ENCODE data around the gene SEC62.
"Not testable (repeated sequence)": the region's sequence is repeated elsewhere in the genome, so short reads cannot be mapped to it uniquely, and the experiment has no call there.

Gene SEC62

DNA sequence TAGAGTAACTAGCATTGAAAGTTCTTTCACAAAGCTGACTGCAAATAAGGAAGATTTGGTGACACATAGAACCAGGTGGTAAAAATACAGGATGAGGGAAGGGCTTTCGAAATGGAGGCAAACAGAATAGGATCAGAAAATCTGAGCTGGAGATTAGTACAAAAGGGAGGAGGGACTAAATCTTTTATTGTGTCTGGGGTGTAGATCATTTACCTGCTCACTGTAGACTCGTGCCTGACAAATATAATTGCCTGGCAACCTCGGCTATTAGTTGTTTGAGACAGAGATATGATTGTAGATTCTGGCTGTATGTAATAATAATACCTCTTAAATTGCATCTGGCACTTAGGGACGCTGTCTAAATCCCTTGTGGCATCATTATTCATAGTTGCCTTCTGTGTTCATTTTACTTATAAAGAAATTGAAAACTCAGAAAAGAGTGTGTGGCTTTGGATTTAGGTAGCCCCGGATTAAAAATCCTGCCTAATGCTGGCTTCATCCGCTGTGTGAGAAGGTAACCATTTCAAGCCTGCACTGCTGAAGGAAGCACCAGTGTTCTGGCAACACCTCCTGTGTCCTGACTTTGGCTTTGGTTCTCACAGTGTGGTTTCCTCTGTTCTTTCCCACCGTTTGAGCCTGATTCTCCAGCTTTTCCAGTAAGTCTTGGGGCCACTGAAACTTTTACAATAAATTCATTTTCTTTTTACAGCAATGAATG, 46.2 kb downstream of the SEC62 start:
- no peak for DNase-seq (ENCODE audit: low read depth in 2 of 2)

DNA sequence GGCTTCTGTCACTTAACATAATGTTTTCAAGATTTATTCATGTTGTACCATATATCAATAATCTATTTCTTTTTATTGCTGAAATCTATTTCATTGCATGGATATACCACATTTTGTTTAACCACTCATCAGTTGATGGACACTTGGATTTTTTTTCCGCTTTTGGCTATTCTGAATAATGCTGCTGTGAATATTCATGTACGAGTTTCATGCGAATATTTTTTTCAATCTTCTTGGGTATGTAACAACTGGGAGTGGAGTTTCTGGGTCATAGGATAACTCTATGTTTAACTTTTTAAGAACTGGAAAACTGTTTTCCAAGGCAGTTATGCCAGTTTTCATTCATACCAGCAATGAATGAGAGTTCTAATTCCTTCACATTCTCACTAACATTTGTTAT, 49.5 kb downstream of the SEC62 start:
- DNase-seq (ENCODE audit: low read depth in 2 of 2), result no peak

DNA sequence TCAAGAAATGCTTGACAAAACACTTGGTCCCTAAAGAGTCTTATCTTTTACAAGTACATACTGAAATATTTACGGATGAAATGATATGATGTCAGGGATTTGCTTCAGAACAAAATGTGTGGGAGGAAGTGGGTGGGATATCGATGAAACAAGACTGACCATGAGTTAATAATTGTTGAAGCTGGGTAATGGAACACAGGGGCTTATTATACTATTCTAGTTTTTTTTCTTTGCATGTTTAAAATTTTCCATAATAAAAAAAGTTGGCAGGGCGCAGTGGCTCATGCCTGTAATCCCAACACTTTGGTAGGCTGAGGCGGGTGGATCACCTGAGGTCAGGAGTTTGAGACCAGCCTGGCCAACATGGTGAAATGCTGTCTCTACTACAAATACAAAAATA, 52.7 kb downstream of the SEC62 start:
- not testable (repeated sequence) for DNase-seq (ENCODE audit: low read depth in 2 of 2)

DNA sequence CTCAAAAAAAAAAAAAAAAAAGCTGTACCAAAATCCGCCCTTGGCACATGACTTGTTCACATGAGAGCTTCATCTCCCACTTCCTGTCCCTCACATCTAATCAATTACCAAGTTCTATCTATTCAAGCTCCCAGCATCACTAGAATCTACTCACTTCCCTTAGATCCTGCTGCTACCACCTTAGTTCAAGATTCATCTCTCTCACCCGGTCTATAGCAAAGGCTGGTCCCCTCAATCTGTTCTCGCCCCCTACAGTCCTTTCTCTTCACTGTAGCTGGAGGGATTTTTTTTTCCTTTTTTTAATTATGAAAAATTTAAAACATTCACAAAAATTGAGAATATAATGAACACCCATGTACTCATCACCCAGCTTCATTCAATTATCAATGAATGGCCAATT, 54.5 kb downstream of the SEC62 start:
- DNase-seq (ENCODE audit: low read depth in 2 of 2), result no peak

DNA sequence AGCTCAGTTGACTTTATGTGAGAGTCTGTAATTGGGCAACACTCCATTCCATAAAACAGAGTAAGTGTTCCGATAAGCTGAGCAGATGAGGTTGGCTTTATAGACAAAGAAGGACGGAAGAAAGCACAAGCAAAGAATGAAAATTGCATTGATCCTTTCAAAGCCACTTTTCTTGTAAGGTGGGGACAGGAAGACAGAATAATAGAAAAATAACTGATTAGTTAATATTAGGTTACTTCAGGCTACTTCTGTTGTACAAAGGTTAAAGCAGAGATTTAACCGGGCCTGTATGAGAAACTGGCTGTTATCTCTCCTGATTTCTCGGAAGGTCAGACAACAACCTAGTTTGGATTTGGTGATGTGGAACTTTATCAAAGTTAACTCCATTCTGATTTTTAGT, 55.7 kb downstream of the SEC62 start:
- DNase-seq (ENCODE audit: low read depth in 2 of 2), result no peak

DNA sequence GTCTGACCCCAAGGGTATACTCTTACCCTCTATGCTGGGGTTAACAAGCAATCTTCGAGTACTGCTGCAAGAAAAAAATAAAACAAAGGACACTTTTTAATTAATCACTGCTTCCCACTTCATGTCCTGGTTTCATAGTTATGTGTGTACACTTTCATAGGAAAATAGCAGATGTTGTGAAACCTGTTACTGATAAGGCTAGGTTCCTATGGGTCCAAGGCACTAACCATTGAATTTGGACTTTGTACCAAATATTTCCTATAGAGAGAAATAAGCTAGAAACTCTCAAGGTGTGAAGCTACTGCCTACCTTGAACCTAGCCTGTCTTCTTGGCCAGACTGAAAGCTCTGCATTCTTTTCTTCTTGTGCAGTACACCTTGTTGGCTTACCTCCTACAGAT, 56.6 kb downstream of the SEC62 start:
- no peak for DNase-seq (ENCODE audit: low read depth in 2 of 2)

DNA sequence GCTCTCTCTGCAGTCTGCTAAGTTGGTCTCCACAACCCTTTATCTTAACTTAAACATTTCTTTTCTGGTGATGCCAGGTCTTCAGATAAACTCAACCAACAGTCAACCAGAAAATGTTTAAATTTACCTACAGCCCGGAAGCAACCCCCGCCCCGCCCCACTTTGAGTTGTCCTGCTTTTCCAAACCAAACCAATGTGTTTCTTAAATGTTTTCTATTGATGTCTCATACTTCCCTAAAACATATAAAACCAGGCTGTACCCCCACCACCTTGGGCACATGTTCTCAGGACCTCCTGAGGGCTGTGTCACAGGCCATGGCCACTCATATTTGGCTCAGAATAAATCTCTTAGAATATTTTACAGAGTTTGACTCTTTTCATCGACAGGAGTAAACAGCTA, 58.0 kb downstream of the SEC62 start:
- DNase-seq (ENCODE audit: low read depth in 2 of 2), result no peak

DNA sequence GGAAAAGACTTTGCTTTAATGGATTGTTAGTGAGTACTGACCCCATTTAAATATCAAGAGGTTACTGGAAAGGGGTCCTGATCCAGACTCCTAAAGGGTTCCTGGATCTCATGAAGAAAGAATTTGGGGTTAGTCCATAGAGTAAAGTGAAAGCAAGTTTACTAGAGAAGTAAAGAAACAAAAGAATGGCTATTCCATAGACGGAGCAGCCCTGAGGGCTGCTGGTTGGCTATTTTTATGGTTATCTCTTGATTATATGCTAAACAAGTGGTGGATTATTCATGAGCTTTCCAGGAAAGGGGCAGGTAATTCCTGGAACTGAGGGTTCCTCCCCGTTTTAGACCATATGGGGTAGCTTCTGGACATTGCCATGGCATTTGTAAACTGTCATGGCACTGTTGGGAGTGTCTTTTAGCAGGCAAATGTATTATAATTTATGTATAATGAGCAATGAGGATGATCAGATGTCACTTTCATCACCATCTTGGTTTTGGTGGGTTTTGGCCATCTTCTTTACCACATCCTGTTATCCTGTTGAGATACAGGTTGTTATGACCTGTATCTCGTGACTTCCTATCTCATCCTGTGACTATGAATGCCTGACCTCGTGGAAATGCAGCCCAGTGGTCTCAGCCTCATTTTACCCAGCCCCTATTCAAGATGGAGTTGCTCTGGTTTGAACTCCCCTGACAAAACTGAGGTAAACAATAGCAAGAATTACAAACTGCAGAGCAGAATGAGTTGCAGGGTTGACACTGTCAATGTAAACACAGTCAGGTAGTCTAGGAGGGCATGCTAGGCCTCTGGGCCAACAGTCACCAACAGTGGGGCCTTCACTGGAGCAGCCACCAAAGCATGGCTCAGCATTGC, 60.9 kb downstream of the SEC62 start:
- no peak for DNase-seq (ENCODE audit: low read depth in 2 of 2)

DNA sequence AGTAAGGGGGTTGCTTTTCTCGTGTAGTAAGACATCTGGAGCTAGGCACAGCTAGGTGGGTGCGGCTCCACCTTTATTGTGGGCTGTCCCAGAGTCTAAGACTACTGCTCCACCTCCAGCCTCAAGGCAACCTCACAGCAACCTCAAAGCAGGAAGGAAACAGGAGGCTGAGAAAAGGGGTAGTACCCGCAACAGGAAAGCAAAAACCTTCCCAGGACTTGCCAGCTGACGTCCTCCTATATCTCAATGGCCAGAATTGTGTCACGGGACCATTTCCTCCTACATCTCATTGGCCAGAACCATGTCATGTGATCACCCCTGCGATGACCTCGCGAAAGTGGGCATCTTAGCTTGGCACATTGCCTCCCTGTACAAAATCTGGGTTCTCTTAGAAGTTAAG, 66.9 kb downstream of the SEC62 start:
- DNase-seq (ENCODE audit: low read depth in 2 of 2), result peak in 1 of 2 experiments; percentile 7

DNA sequence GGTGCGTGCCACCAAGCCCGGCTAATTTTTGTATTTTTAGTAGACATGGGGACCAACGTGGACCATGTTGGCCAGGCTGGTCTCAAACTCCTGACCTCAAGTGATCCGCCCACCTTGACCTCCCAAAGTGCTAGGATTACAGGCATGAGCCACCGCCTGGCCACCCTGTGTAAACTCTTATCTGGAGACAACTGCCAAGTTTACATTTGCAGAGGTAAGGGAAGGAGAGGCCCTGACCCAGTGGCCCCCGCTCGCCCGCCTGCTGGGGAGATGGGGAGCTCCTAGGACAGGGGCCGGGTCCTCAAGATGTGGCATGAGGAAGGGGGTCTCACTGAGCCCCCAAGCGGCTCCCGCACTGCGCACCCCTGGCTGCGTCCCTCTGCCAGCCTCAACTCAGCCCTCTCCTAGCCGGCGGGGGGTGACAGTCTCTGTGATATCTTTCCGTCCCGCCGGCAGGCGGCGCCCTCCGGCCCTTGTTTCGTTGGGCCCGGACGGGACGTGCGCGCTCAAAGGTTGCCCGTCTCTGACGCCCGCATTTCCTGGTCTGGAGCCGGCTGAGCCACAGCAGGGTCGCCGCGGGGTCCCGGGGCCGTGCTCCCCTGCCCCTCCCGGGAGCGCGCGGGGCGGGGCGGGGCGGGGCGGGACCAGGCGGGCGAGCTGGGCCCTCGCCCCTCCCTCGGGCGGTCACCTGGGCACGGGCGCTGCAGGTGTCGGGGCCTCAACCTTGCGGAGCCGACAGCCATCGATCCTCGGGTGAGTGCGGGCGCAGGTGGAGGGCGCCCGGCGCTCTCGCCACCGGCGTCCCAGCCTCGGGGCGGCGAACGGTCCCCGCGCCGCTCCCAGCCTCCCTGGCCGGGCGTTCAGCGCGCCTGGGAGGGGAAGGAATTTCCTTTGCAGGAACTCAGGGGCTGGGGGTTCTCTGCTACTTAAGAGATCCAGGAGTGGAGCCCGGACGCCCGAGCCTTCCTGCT, 71.1 kb downstream of the SEC62 start, which contains the start of gene GPR160:
Gene GPR160, plus strand, starts transcription at position 533 of the 971 bp plus-strand sequence. CDS start 45,978 bp downstream, outside the sequence.
- peak; percentile 57 to 78 for DNase-seq (ENCODE audit: low read depth in 2 of 2)

DNA sequence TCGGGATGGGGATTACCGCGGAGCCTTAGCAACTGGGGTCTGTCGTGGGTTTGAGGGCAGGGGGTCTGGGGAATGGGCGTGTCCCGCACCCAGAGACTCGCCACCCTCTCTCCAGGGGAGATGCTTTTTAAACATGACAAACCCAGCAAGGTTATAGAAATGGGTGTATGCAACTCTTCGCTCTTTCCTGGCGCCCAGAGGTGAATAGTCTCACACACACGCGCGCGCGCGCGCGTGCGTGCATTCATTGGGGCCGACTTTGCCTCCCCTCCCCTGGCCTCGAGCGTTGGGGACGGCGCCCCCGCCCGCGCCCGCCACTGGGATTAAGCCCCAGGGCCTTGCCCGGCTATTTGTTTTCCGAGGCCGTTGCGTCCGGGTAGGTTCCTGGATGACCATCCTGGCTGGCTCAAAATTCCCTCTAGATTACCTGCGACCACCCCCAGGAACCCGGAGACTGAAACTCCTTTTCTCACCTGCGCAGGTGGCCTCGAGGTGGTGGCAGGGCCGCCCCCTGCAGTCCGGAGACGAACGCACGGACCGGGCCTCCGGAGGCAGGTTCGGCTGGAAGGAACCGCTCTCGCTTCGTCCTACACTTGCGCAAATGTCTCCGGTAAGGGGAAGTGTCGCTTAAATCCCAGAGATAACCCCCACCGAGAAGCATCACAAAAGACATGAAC, 72.0 kb downstream of the SEC62 start:
- DNase-seq (ENCODE audit: low read depth in 2 of 2), result peak in 1 of 2 experiments; percentile 7

DNA sequence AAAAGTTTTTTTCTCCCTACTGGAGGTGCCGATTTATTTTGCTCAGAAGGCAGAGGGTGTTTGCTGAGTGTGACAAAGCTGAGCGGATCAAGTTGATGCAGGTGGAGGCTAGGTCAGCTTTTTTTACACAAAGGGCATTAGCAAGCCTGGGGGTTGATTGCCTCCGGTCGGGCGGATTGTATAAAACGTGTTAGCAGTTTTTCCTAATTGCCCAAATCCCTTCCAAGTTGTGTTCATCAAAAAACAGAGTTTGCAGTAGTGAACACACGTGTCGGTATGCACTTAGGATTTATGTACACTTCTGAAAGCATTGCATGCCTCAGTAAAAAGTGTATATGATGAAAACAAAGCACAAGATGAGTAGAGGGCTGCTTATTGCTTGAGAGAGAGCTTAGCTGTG, 73.8 kb downstream of the SEC62 start:
- no peak for DNase-seq (ENCODE audit: low read depth in 2 of 2)

DNA sequence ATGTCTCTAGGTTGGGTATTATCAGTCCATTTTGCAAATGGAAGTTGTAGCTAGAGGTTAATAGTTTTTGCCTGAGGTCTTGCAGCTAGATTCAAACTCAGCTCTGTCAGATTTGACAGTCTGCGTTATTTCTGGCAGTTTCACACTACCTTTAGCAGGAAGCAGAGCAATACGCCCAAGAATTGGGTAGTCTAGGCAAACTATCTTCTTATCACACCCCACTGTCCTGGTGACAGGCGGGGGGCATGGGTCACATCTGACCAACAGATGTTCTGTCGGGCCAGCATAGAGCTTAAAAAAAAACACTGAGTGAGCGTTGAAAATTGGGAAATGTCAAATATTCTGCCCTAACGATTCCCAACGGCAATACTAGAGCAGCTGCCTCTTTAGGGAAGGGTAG, 76.9 kb downstream of the SEC62 start:
- no peak for DNase-seq (ENCODE audit: low read depth in 2 of 2)

DNA sequence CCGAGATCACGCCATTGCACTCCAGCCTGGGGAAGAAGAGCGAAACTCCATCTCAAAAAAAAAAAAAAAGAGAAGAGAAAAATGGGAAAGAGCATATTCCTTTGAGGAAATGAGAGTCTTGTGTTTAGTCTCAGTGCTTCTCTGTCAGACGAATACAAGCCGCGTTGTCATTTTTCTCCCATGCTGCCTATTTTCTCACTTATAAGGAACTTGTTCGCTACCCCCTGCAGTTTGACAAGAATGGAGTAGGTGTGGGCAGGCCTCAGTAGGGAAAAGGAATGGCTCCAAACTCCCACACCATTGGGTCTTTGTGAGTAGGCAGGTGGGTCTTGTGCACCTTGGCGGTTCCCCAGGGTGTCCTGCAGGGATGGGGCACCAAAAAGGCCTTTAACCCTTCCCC, 77.7 kb downstream of the SEC62 start:
- no peak for DNase-seq (ENCODE audit: low read depth in 2 of 2)

DNA sequence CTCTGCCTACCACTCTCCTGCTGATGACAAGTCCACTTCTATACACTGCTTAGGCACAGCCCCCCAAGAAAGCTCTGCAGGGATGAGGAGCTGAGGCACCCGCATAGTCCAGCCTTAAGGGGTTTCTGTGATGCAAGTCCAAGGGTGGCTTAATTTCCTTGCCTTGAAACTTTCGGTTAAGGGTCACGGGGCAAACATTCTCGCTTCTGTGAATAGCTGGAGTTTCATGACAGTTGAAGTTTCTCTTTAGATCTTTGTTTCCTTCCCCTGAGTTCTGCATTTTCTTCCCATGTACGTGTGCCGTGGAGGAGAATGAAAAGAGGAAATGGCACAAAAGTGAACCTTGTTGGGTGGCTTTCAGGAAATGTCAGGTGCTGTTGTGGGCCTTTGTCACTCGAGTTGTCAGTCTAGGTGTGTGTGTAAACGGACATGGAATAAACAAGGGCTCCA, 78.2 kb downstream of the SEC62 start:
- no peak for DNase-seq (ENCODE audit: low read depth in 2 of 2)

DNA sequence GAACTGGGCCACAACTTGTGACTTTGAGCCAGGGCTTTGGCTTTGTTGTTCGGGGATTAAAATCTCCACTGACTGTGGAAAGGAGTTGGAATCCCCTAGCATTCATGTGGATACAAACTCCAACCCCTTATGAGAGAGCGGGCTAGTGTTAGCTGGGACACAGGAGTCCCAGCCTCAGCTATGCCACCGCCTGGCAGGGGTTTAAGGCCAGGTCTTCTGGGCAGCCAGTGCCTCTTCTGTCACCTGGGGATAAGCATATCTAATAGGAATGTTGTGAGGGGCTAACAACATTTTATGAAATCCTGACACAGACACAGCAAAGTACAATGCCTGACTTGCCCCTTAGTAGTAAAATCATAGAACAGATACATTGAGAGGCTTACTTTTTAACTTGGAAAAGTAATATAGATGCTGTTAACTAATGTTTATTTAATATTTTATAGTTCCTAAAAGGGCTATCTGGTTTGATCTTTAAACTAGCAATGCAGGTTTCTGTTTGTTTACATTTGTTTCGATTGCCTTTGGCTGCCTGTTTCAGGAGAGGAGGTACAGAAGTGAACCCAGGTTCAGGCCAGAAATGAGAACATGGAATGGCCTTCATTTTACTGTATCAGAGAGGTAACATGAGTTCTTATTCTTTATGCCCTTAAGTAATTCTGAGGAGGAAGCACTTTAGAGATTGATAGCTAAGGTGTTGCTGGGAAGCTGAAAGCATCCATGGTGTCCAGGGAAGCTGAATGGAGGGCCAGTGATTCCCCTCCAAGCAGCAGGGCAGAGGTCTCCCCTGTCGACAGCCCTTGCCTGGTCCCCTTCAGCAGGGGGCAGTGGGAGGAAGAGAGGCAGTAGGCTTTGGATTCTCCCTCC, 79.9 kb downstream of the SEC62 start:
- no peak for DNase-seq (ENCODE audit: low read depth in 2 of 2)

DNA sequence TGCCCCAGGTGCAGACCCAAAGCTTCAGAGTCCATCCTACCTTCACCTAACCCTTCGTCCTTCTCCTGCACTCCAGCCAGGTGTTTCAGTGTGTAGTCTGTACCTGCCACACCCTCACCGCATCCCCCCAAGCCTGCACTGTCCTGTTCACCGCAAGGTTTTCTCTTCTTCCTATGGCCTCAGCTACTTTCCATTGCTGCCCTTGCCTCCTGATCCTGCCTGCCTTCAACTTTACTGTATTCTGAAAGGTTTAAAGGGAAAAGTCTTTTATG, 80.5 kb downstream of the SEC62 start:
- DNase-seq (ENCODE audit: low read depth in 2 of 2), result no peak

Measured in stimulated activated CD4-positive, alpha-beta T cell treated with anti-CD3 and anti-CD28 coated beads, Interleukin-12 subunit alpha, Interleukin-12 subunit beta, amount 100 ng/mL, for 24 hours (primary cell).